ENCODE results near the gene UBE2J2. TPM values are rescaled to one million over a fixed set of nuclear protein-coding genes. Genes with fewer than 3 reads are reported as not detected.

UBE2J2 gene
- total RNA-seq, 1 donor from 2014 or later = 32.9 TPM

GRCh38 chr1:1264868-1265272 lies 8.8 kb downstream of the UBE2J2 start:
- Histone ChIP-seq H3K27ac (no peak overlapping the region), H3F3A (ENCODE audit: low read depth) (no peaks in the 10 kb centered on the region), H4K20me1 (ENCODE audit: low read depth) (peaks cover 82% of the 10 kb centered on the region), H3K4me2 (no peak overlapping the region), H3K4me1 (no peaks in the 10 kb centered on the region), H3K4me3 (no peak overlapping the region), H3K36me3 (no peaks in the 10 kb centered on the region), H3K79me2 (ENCODE audit: low read depth) (peaks cover 22% of the 10 kb centered on the region), H2AFZ (replicated peaks) (no peak overlapping the region), H3K27me3 (no peaks in the 10 kb centered on the region), H3K9ac (no peak overlapping the region), H3K9me3 (ENCODE audit: low read depth) (no peaks in the 10 kb centered on the region)
- Mint-ChIP-seq H3K27ac (no peak overlapping the region), H3K4me1 (peaks cover 3% of the 10 kb centered on the region), H3K4me3 (no peak overlapping the region), H3K36me3 (peaks cover 26% of the 10 kb centered on the region), H3K9me3 (no peaks in the 10 kb centered on the region), H3K27me3 (ENCODE audit: insufficient read depth, low read depth) (peaks cover 3% of the 10 kb centered on the region)
- TF ChIP-seq EZH2phosphoT487 (IDR thresholded peaks at IDR 0.05) (no peak), EZH2 (IDR thresholded peaks at IDR 0.05) (no peak), CTCF (IDR thresholded peaks at IDR 0.05) (peak; percentile 45)
- peak; percentile 50 for DNase-seq (ENCODE audit: low spot score)

DNA sequence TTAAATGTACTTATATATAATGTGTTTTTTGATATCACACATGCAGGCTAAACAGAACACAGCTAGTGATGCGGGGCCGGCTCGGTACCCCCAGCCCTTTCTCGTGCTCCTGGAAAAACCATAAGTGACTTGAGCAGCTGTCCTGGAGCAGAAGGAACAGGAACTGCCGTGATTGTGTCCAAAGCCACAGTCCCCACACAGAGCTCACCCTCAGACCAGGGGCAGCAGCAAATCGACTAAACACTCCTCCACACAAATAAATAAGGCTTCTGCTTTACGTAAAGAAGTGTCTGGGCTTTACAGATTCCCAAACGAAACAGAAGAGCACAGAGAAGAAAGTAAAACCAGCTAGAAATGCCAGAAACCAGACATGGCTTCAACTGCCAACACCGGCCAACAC lies 9.6 kb downstream of the UBE2J2 start:
- H3K4me3 Mint-ChIP-seq = no peak overlapping the region
- Histone ChIP-seq H3K4me2 (no peak overlapping the region), H3F3A (ENCODE audit: low read depth) (no peaks in the 10 kb centered on the region), H3K9me3 (ENCODE audit: low read depth) (no peaks in the 10 kb centered on the region), H3K79me2 (ENCODE audit: low read depth) (peaks cover 15% of the 10 kb centered on the region), H3K9ac (no peak overlapping the region), H3K27ac (no peak overlapping the region), H3K4me3 (no peak overlapping the region), H2AFZ (replicated peaks) (no peak overlapping the region), H4K20me1 (ENCODE audit: low read depth) (peaks cover 83% of the 10 kb centered on the region), H3K36me3 (no peaks in the 10 kb centered on the region), H3K4me1 (no peaks in the 10 kb centered on the region), H3K27me3 (no peaks in the 10 kb centered on the region)
- peaks cover 3% of the 10 kb centered on the region for H3K27me3 Mint-ChIP-seq (ENCODE audit: insufficient read depth, low read depth)
- H3K9me3 Mint-ChIP-seq = no peaks in the 10 kb centered on the region
- H3K27ac Mint-ChIP-seq = no peak overlapping the region
- no peak for TF ChIP-seq CTCF (IDR thresholded peaks at IDR 0.05)
- no peak for TF ChIP-seq EZH2phosphoT487 (IDR thresholded peaks at IDR 0.05)
- TF ChIP-seq EZH2 (IDR thresholded peaks at IDR 0.05) = no peak
- DNase-seq (ENCODE audit: low spot score) = no peak
- H3K4me1 Mint-ChIP-seq = peaks cover 3% of the 10 kb centered on the region
- H3K36me3 Mint-ChIP-seq = peaks cover 31% of the 10 kb centered on the region

DNA sequence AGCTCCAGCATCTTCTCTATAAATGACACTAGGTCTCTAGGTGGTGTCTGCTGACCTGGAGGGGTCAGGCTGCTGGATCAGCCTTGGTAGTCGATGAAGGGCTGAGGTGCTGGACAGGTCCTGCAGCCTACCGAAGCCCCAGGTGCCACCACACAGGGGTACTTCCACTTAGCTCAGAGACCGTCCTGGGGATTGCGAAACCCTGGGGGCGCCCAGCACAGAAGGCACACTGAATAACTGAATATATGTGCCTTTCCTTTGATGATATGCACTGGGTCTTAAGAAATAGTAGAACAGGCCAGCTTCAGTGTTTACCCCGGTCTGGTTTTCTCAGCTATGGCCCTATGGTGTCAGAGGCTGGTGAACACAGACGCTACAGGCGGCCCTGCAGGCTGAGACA lies 10.9 kb downstream of the UBE2J2 start:
- Histone ChIP-seq H3K27ac (no peak overlapping the region), H4K20me1 (ENCODE audit: low read depth) (peaks cover 82% of the 10 kb centered on the region), H3K4me3 (no peak overlapping the region), H3K79me2 (ENCODE audit: low read depth) (peaks cover 6% of the 10 kb centered on the region), H3K9me3 (ENCODE audit: low read depth) (no peaks in the 10 kb centered on the region), H2AFZ (replicated peaks) (no peak overlapping the region), H3K36me3 (no peaks in the 10 kb centered on the region), H3K4me1 (no peaks in the 10 kb centered on the region), H3K9ac (no peak overlapping the region), H3K27me3 (no peaks in the 10 kb centered on the region), H3K4me2 (no peak overlapping the region), H3F3A (ENCODE audit: low read depth) (no peaks in the 10 kb centered on the region)
- Mint-ChIP-seq H3K9me3 (no peaks in the 10 kb centered on the region), H3K27me3 (ENCODE audit: insufficient read depth, low read depth) (peaks cover 3% of the 10 kb centered on the region), H3K4me1 (peaks cover 3% of the 10 kb centered on the region), H3K4me3 (no peak overlapping the region), H3K27ac (no peak overlapping the region), H3K36me3 (peaks cover 32% of the 10 kb centered on the region)
- TF ChIP-seq EZH2 (IDR thresholded peaks at IDR 0.05) (no peak), EZH2phosphoT487 (IDR thresholded peaks at IDR 0.05) (no peak), CTCF (IDR thresholded peaks at IDR 0.05) (no peak)
- DNase-seq (ENCODE audit: low spot score) = no peak
